Activated naive CD4-positive, alpha-beta T cell treated with anti-CD3 and anti-CD28 coated beads, Interleukin-2, amount 50 U/mL, for 72 hours (primary cell): ENCODE data around the gene SEC24C. TPM values are rescaled to one million over a fixed set of nuclear protein-coding genes. Genes with fewer than 3 reads are reported as not detected.
A peak's percentile ranks its signal among the peaks of the same experiment; 100 is the strongest.
"Not testable (repeated sequence)": the region's sequence is repeated elsewhere in the genome, so short reads cannot be mapped to it uniquely, and the experiment has no call there.

Source experiments
- ATAC-seq, 2 donors: fragments of 150-1000 bp; cut with Tn5 transposase; 2 replicates each; pipeline ENCODE4 v1.10.0; 2021; ENCODE audit warnings: mild to moderate bottlenecking in 2 of 2, moderate library complexity in 2 of 2
- DNase-seq, 2 donors: peaks; one replicate each; pipeline ENCODE4 v3.0.0; 2021 to 2022; ENCODE audit warnings: low spot score in 2 of 2
- H3K27ac Mint-ChIP-seq, 2 donors: one replicate each; pipeline ENCODE4 v1.8.0; 2022; ENCODE audit warnings: mild to moderate bottlenecking in 2 of 2, mixed read lengths in 2 of 2
- H3K36me3 Mint-ChIP-seq, 2 donors: one replicate each; pipeline ENCODE4 v1.8.0; 2022; ENCODE audit warnings: mixed read lengths in 2 of 2
- H3K9me3 Mint-ChIP-seq, 2 donors: one replicate each; pipeline ENCODE4 v1.8.0; 2022; ENCODE audit warnings: mixed read lengths in 2 of 2
- total RNA-seq, 2 donors: library from RNA; stranded (reverse); gene quantifications; one replicate each; pipeline ENCODE4 v1.2.3, GENCODE V29; 2022

Gene SEC24C
- total RNA-seq = 100 to 1,000 TPM; 101 TPM

GRCh38 chr10:73743905-73744663 is at the start of gene SEC24C:
SEC24C (plus strand) TSS chr10:73744372; CDS start chr10:73746833, 2,461 bp downstream.
- Mint-ChIP-seq H3K27ac (peak within 1 kb of the TSS; percentile 98 to 100), H3K36me3 (peaks cover 17 to 21% of the 10 kb centered on the region in 2 donors), H3K9me3 (no peaks in the 10 kb centered on the region)
- DNase-seq = peak; percentile 92 to 95
- peak; percentile 93 to 94 for ATAC-seq

GRCh38 chr10:73695302-73695701 is 48.9 kb upstream of the SEC24C start:
- H3K36me3 Mint-ChIP-seq, ATAC-seq, H3K9me3 Mint-ChIP-seq, DNase-seq, H3K27ac Mint-ChIP-seq: not testable (repeated sequence)

GRCh38 chr10:73697675-73698159 is 46.5 kb upstream of the SEC24C start, which contains the start of gene AGAP5:
AGAP5 (minus strand) TSS chr10:73698109; CDS start chr10:73697755, 354 bp downstream.
- H3K9me3 Mint-ChIP-seq, ATAC-seq, DNase-seq, H3K36me3 Mint-ChIP-seq: not testable (repeated sequence)
- H3K27ac Mint-ChIP-seq = peak within 1 kb of the TSS in 1 of 2 donors; percentile 79

GRCh38 chr10:73698819-73699218 is 45.4 kb upstream of the SEC24C start:
- H3K9me3 Mint-ChIP-seq, ATAC-seq, DNase-seq, H3K36me3 Mint-ChIP-seq: not testable (repeated sequence)
- H3K27ac Mint-ChIP-seq = peak overlapping the region in 1 of 2 donors; percentile 79

- not testable (repeated sequence) for H3K9me3 Mint-ChIP-seq
- H3K36me3 Mint-ChIP-seq = peaks cover 4 to 12% of the 10 kb centered on the region in 2 donors
These were observed 40.2 kb upstream of the SEC24C start for GRCh38 chr10:73703924-73704323.

GRCh38 chr10:73705506-73706072 is 38.6 kb upstream of the SEC24C start:
- H3K9me3 Mint-ChIP-seq, DNase-seq, ATAC-seq, H3K27ac Mint-ChIP-seq: not testable (repeated sequence)
- peaks cover 4 to 12% of the 10 kb centered on the region in 2 donors for H3K36me3 Mint-ChIP-seq

More at GRCh38 chr10:73703924-73704323, 40.2 kb upstream of the SEC24C start:
- ATAC-seq, H3K27ac Mint-ChIP-seq, DNase-seq: not testable (repeated sequence)

- not testable (repeated sequence) for DNase-seq, H3K9me3 Mint-ChIP-seq, H3K27ac Mint-ChIP-seq, ATAC-seq
- peaks cover 3 to 12% of the 10 kb centered on the region in 2 donors for H3K36me3 Mint-ChIP-seq
These were observed 37.7 kb upstream of the SEC24C start for GRCh38 chr10:73706488-73706887.

GRCh38 chr10:73707628-73708027 is 36.5 kb upstream of the SEC24C start:
- H3K36me3 Mint-ChIP-seq, H3K9me3 Mint-ChIP-seq, H3K27ac Mint-ChIP-seq, DNase-seq, ATAC-seq: not testable (repeated sequence)

- not testable (repeated sequence) for H3K9me3 Mint-ChIP-seq, H3K36me3 Mint-ChIP-seq, H3K27ac Mint-ChIP-seq, DNase-seq, ATAC-seq
These were observed 36.0 kb upstream of the SEC24C start for GRCh38 chr10:73708122-73708521.

- H3K27ac Mint-ChIP-seq, ATAC-seq, H3K36me3 Mint-ChIP-seq: not testable (repeated sequence)
These were observed 32.5 kb upstream of the SEC24C start for GRCh38 chr10:73711683-73712082.

GRCh38 chr10:73713912-73714311 is 30.3 kb upstream of the SEC24C start:
- H3K9me3 Mint-ChIP-seq, DNase-seq, H3K27ac Mint-ChIP-seq, ATAC-seq: not testable (repeated sequence)
- peaks cover 0 to 16% of the 10 kb centered on the region in 2 donors for H3K36me3 Mint-ChIP-seq

More at GRCh38 chr10:73711683-73712082, 32.5 kb upstream of the SEC24C start:
- not testable (repeated sequence) for H3K9me3 Mint-ChIP-seq, DNase-seq

- not testable (repeated sequence) for ATAC-seq, DNase-seq, H3K9me3 Mint-ChIP-seq, H3K27ac Mint-ChIP-seq
- peaks cover 0 to 21% of the 10 kb centered on the region in 2 donors for H3K36me3 Mint-ChIP-seq
These were observed 29.7 kb upstream of the SEC24C start for GRCh38 chr10:73714483-73714882.

GRCh38 chr10:73715179-73716156 is 28.7 kb upstream of the SEC24C start:
- H3K9me3 Mint-ChIP-seq, ATAC-seq, DNase-seq: not testable (repeated sequence)
- Mint-ChIP-seq H3K36me3 (peaks cover 0 to 22% of the 10 kb centered on the region in 2 donors), H3K27ac (peak overlapping the region in 1 of 2 donors; percentile 79)

- Mint-ChIP-seq H3K36me3 (peaks cover 0 to 30% of the 10 kb centered on the region in 2 donors), H3K27ac (no peak overlapping the region), H3K9me3 (no peaks in the 10 kb centered on the region)
- no peak for ATAC-seq
- no peak for DNase-seq
These were observed 27.9 kb upstream of the SEC24C start for GRCh38 chr10:73716251-73716650.

GRCh38 chr10:73717556-73717955 is 26.6 kb upstream of the SEC24C start:
- ATAC-seq = no peak
- DNase-seq = no peak
- Mint-ChIP-seq H3K27ac (no peak overlapping the region), H3K36me3 (peaks cover 0 to 31% of the 10 kb centered on the region in 2 donors), H3K9me3 (no peaks in the 10 kb centered on the region)

GRCh38 chr10:73720561-73720960 is 23.6 kb upstream of the SEC24C start:
- ATAC-seq, H3K9me3 Mint-ChIP-seq, DNase-seq: not testable (repeated sequence)
- H3K36me3 Mint-ChIP-seq = peaks cover 0 to 31% of the 10 kb centered on the region in 2 donors
- H3K27ac Mint-ChIP-seq = peak overlapping the region in 1 of 2 donors; percentile 36
